Stimulated activated CD4-positive, alpha-beta T cell treated with anti-CD3 and anti-CD28 coated beads, Interleukin-15, amount 100 ng/mL, for 1 hour (primary cell): Measurements from ENCODE around the gene KRTAP26-1.

Source experiments
- DNase-seq, 2 donors: peaks; one replicate each; pipeline ENCODE4 v3.0.0-alpha.2; 2020; ENCODE audit warnings: low read depth in 1 of 2, low spot score in 1 of 2

KRTAP26-1 gene

DNA sequence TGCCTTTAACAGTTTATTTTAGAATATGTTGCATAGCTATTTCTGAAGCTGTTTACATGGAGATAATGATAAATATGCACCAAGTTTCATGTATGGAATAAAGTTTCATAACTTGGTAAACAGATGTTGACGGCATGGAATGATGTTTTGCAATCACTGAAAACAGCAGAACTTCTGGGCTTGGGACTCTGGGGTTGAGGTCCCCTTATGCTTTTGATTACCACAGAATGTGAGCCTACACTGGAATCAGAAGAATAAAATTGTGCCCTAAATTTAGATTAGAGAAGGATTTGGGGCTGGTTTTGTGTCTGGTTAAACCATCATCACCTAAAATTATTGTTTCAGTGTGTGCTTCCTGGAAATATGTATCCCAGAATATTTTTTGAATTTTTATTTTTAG, 48.5 kb downstream of the KRTAP26-1 start:
- DNase-seq: no peak

GRCh38 chr21:30271156-30271555, 49.0 kb downstream of the KRTAP26-1 start:
- DNase-seq: no peak

DNA sequence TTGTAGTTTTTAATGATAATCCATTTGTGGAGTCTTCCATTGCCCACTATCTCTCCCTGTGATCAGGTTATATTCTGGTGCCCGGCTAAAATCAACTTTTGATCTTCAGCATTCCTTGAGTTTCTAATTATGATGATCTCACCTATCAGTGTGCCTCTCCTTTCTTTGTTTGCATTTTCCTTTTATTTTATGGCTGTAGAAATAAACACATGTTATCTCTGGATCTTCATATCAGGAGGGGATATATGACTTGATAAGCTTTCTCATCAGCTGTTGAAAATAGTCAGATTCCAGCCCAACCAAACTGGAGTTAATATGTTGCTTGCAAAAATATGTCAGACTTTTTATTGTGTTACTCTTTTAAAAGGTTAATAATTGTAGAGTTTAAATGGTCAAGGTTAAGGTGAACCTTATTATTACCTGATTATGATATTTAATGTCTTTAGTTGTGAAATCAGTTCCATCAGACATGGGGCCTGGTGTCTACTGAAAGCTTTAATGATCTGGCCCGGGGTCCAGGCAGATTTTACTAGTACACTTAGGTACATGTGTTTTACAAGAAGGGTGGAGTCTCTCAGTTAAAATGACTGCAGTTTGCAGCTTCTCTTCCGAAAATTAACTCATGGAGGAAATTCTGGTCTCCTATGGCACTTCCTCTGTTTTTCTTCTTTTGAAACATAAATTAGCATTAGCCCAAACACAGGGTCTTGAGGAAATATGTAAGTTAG, 50.1 kb downstream of the KRTAP26-1 start:
- no peak for DNase-seq
